Fibroblast of pulmonary artery (primary cell): ENCODE data around the gene LRRC47.

ENCODE experiments used
- DNase-seq: peaks from one replicate; pipeline ENCODE4 v3.0.0-alpha.2; 2010; ENCODE audit warnings: low read depth
- H3K4me3 ChIP-seq: replicated peaks from 2 replicates; pipeline ENCODE4 v1.5.1; 2011; ENCODE audit warnings: low read depth, mild to moderate bottlenecking, control low read depth, low read length, moderate library complexity
- CTCF ChIP-seq: IDR thresholded peaks from 2 replicates; pipeline ENCODE4 v1.5.1; 2011; ENCODE audit warnings: mild to moderate bottlenecking, control low read depth, low read length, inconsistent platforms; ENCODE audit errors: missing control alignments

The LRRC47 gene

GRCh38 chr1:3778590-3779264 lies 17.6 kb downstream of the LRRC47 start:
- no peak overlapping the region for H3K4me3 ChIP-seq
- no peak for DNase-seq
- TF ChIP-seq CTCF: no peak

- no peak for TF ChIP-seq CTCF
- DNase-seq: no peak
- no peak overlapping the region for H3K4me3 ChIP-seq
These were observed 18.4 kb downstream of the LRRC47 start for GRCh38 chr1:3777647-3778589.

- no peak for TF ChIP-seq CTCF
- H3K4me3 ChIP-seq: no peak overlapping the region
- no peak for DNase-seq
These were observed 19.2 kb downstream of the LRRC47 start for GRCh38 chr1:3777078-3777547.

GRCh38 chr1:3776231-3776961 lies 19.9 kb downstream of the LRRC47 start:
- DNase-seq: no peak
- TF ChIP-seq CTCF: no peak
- no peak overlapping the region for H3K4me3 ChIP-seq

DNA sequence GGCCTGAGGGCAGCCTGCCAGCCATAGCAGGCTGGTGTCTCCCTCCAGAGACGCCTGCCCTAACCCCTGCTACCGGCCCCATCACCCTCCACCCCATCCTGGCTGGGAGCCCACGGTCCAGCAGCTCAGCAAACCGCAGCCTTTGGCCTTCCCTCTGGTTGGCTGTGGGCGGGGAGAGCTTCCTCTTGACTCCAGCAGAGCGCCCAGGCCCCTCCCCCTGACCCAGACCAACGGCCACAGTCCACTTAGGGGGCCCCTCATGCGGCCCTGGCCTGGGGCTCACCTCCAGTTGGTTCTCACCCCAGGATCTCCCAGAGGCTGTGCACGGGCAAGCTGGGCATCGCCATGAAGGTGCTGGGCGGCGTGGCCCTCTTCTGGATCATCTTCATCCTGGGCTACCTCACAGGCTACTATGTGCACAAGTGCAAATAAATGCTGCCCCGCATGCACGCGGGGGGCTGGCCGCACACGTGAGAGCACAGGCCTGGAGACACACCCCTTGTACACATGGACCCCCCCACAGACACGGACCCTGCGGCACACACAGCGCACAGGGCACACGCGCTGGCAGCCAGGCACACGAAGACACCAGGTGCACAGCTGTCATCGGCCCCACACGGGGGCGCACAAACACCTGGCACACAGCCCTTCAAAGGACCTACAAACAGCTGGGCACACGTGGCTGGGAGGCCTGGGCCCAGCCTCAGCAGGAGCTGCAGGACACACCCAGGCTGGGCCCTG lies 20.6 kb downstream of the LRRC47 start:
- no peak overlapping the region for H3K4me3 ChIP-seq
- DNase-seq: peak; percentile 64
- TF ChIP-seq CTCF: no peak

GRCh38 chr1:3774946-3775489 lies 21.3 kb downstream of the LRRC47 start:
- peak; percentile 31 for DNase-seq
- no peak overlapping the region for H3K4me3 ChIP-seq

More at GRCh38 chr1:3774946-3775489, 21.3 kb downstream of the LRRC47 start:
- no peak for TF ChIP-seq CTCF
